ENCODE measurements around the gene SSPN. TPM values are rescaled to one million over a fixed set of nuclear protein-coding genes. Genes with fewer than 3 reads are reported as not detected.

SSPN gene
- total RNA-seq, 2 donors from 2014 or later: 52.4 to 61.1 TPM

- H3K27ac ChIP-seq: no peak overlapping the region
- no peaks in the 10 kb centered on the region for H3K9me3 ChIP-seq
- TF ChIP-seq CTCF (IDR thresholded peaks at IDR 0.05): no peak
- no peaks in the 10 kb centered on the region for H3K36me3 ChIP-seq
- no peaks in the 10 kb centered on the region for H3K4me1 ChIP-seq
- H3K4me3 ChIP-seq: no peak overlapping the region
- no peaks in the 10 kb centered on the region for H3K27me3 ChIP-seq
- no peak for DNase-seq (ENCODE audit: low spot score)
Observed at GRCh38 chr12:26188127-26188526, 7.2 kb upstream of the SSPN start.

- no peaks in the 10 kb centered on the region for H3K27me3 ChIP-seq
- no peak overlapping the region for H3K27ac ChIP-seq
- H3K4me1 ChIP-seq: no peaks in the 10 kb centered on the region
- no peak for TF ChIP-seq CTCF (IDR thresholded peaks at IDR 0.05)
- H3K9me3 ChIP-seq: no peaks in the 10 kb centered on the region
- no peak for DNase-seq (ENCODE audit: low spot score)
- H3K36me3 ChIP-seq: no peaks in the 10 kb centered on the region
- H3K4me3 ChIP-seq: no peak overlapping the region
Observed at GRCh38 chr12:26188641-26189040, 6.7 kb upstream of the SSPN start.

- Histone ChIP-seq H3K4me1 (peaks cover 0 to 15% of the 10 kb centered on the region in 2 donors), H3K36me3 (no peaks in the 10 kb centered on the region), H3K4me3 (no peak overlapping the region), H3K27me3 (no peaks in the 10 kb centered on the region), H3K27ac (no peak overlapping the region), H3K9me3 (no peaks in the 10 kb centered on the region)
- no peak for TF ChIP-seq CTCF (IDR thresholded peaks at IDR 0.05)
- no peak for DNase-seq (ENCODE audit: low spot score)
Observed at GRCh38 chr12:26192142-26192541, 3.2 kb upstream of the SSPN start.

- Histone ChIP-seq H3K4me3 (no peak overlapping the region), H3K36me3 (no peaks in the 10 kb centered on the region), H3K9me3 (no peaks in the 10 kb centered on the region), H3K27me3 (no peaks in the 10 kb centered on the region), H3K27ac (no peak overlapping the region), H3K4me1 (peaks cover 0 to 29% of the 10 kb centered on the region in 2 donors)
- no peak for TF ChIP-seq CTCF (IDR thresholded peaks at IDR 0.05)
- DNase-seq (ENCODE audit: low spot score): no peak
Observed at GRCh38 chr12:26193539-26193938, 1.8 kb upstream of the SSPN start.

GRCh38 chr12:26195641-26196420, 458 bp downstream of the SSPN start:
- no peaks in the 10 kb centered on the region for H3K36me3 ChIP-seq
- DNase-seq (ENCODE audit: low spot score): peak; percentile 71
- peaks cover 0 to 35% of the 10 kb centered on the region in 2 donors for H3K4me1 ChIP-seq
- H3K27me3 ChIP-seq: no peaks in the 10 kb centered on the region
- H3K4me3 ChIP-seq: peak overlapping the region; percentile 67 to 70
- H3K9me3 ChIP-seq: no peaks in the 10 kb centered on the region
- H3K27ac ChIP-seq: peak overlapping the region; percentile 89 to 92
- no peak for TF ChIP-seq CTCF (IDR thresholded peaks at IDR 0.05)

GRCh38 chr12:26196421-26196716, 996 bp downstream of the SSPN start:
- peak overlapping the region; percentile 67 to 70 for H3K4me3 ChIP-seq
- H3K27ac ChIP-seq: peak overlapping the region; percentile 89 to 92
- peaks cover 0 to 35% of the 10 kb centered on the region in 2 donors for H3K4me1 ChIP-seq
- no peak for DNase-seq (ENCODE audit: low spot score)
- no peaks in the 10 kb centered on the region for H3K27me3 ChIP-seq
- H3K36me3 ChIP-seq: no peaks in the 10 kb centered on the region
- H3K9me3 ChIP-seq: no peaks in the 10 kb centered on the region
- no peak for TF ChIP-seq CTCF (IDR thresholded peaks at IDR 0.05)
